H1 (cell line): ENCODE results near the gene AGAP3. TPM values are rescaled to one million over a fixed set of nuclear protein-coding genes. Genes with fewer than 3 reads are reported as not detected.

Experiments used
- CTCF ChIA-PET: fragments of 300-600 bp; sonication (Branson Sonifier 250); formaldehyde crosslinking; loops from one replicate; lab custom pipeline; 2021; ENCODE audit not compliant: partially characterized antibody; lab: Charles Lee
- POLR2A ChIA-PET: fragments of 300-600 bp; sonication (Branson Sonifier 250); formaldehyde crosslinking; loops from one replicate; lab custom pipeline; 2021; ENCODE audit warnings: inconsistent platforms; ENCODE audit not compliant: partially characterized antibody; lab: Charles Lee
- DNase-seq, 2 experiments: peaks; one replicate each; pipeline versions ENCODE4 v3.0.0 to v3.0.0-alpha.2; 2010 to 2022; ENCODE audit warnings: low spot score in 2 of 2, low read depth in 1 of 2, mixed read lengths in 1 of 2
- FAIRE-seq: peaks from 2 replicates; lab custom pipeline; 2011; peaks lifted over from hg19 to GRCh38; lab: Jason Lieb, UNC
- H2AFZ ChIP-seq: 2 replicates; pipeline ENCODE4 v1.8.1; 2012; ENCODE audit warnings: low read length, inconsistent platforms
- H2AK5ac ChIP-seq: 2 replicates; pipeline ENCODE4 v1.6.1; 2013; ENCODE audit warnings: low read depth, low read length
- H2BK120ac ChIP-seq: replicated peaks from 2 replicates; pipeline ENCODE3; 2013; ENCODE audit warnings: low read depth, low read length, inconsistent platforms
- H2BK12ac ChIP-seq: 2 replicates; pipeline ENCODE4 v1.6.1; 2013; ENCODE audit warnings: low read depth, low read length
- H2BK15ac ChIP-seq: 2 replicates; pipeline ENCODE4 v1.6.1; 2013; ENCODE audit warnings: low read length
- H2BK20ac ChIP-seq: 2 replicates; pipeline ENCODE4 v1.6.1; 2013; ENCODE audit warnings: low read length
- H2BK5ac ChIP-seq: 2 replicates; pipeline ENCODE4 v1.6.1; 2013; ENCODE audit warnings: low read depth, low read length
- H3K14ac ChIP-seq: 2 replicates; pipeline ENCODE4 v1.6.1; 2013; ENCODE audit warnings: inconsistent platforms; ENCODE audit not compliant: insufficient read length
- H3K18ac ChIP-seq: 2 replicates; pipeline ENCODE4 v1.6.1; 2013; ENCODE audit warnings: low read length; ENCODE audit errors: extremely low read depth
- H3K23ac ChIP-seq: 2 replicates; pipeline ENCODE4 v1.6.1; 2013; ENCODE audit warnings: inconsistent platforms; ENCODE audit not compliant: insufficient read length
- H3K23me2 ChIP-seq: 2 replicates; pipeline ENCODE4 v1.6.1; 2013; ENCODE audit warnings: low read depth, low read length
- H3K27ac ChIP-seq: 2 replicates; pipeline ENCODE4 v1.6.1; 2011; ENCODE audit warnings: low read depth, low read length, inconsistent platforms
- H3K27me3 ChIP-seq, 4 experiments: replicated peaks in 1 of 4; 1 replicate in 1 of 4; 2 replicates in 3 of 4; pipeline versions ENCODE4 v1.6.1 to v1.8.1; 2011 to 2013; ENCODE audit warnings: low read length in 3 of 4, mild to moderate bottlenecking in 3 of 4, inconsistent platforms in 2 of 4, mixed read lengths in 2 of 4, moderate library complexity in 1 of 4; ENCODE audit not compliant: control insufficient read depth in 3 of 4, insufficient read depth in 3 of 4; ENCODE audit errors: extremely low read depth in 1 of 4
- H3K36me3 ChIP-seq, 4 experiments: 2 replicates each; pipeline versions ENCODE4 v1.6.1 to v1.8.1; 2011 to 2013; ENCODE audit warnings: mild to moderate bottlenecking in 4 of 4, low read length in 3 of 4, moderate library complexity in 2 of 4, control low read depth in 1 of 4, inconsistent platforms in 1 of 4; ENCODE audit not compliant: insufficient read depth in 4 of 4, control insufficient read depth in 2 of 4
- H3K4ac ChIP-seq: replicated peaks from 2 replicates; pipeline ENCODE3; 2013; ENCODE audit warnings: low read length, low read depth, mixed read lengths, inconsistent platforms; ENCODE audit not compliant: insufficient read length
- H3K4me1 ChIP-seq, 4 experiments: replicated peaks in 1 of 4; 1 replicate in 1 of 4; 2 replicates in 3 of 4; pipeline versions ENCODE4 v1.6.1 to v1.8.1; 2011 to 2013; ENCODE audit warnings: low read length in 3 of 4, inconsistent platforms in 2 of 4, mixed read lengths in 1 of 4; ENCODE audit not compliant: insufficient read depth in 4 of 4, control insufficient read depth in 3 of 4
- H3K4me2 ChIP-seq, 2 experiments: 2 replicates each; pipeline versions ENCODE4 v1.6.1 to v1.8.1; 2011 to 2013; ENCODE audit warnings: low read depth in 2 of 2, low read length in 2 of 2, control low read depth in 1 of 2, inconsistent platforms in 1 of 2, mild to moderate bottlenecking in 1 of 2; ENCODE audit not compliant: insufficient read depth in 1 of 2
- H3K4me3 ChIP-seq, 4 experiments: fragments of 200-600, 300-600 bp in 1 of 4; sonication (generic), shearing (Covaris generic), sonication (Bioruptor Twin) in 1 of 4; 2 replicates each; pipeline versions ENCODE4 v1.5.1 to v1.8.1; 2011 to 2016; ENCODE audit warnings: low read length in 4 of 4, low read depth in 3 of 4, control low read depth in 2 of 4, inconsistent platforms in 2 of 4, mild to moderate bottlenecking in 2 of 4, mixed read lengths in 1 of 4, moderate library complexity in 1 of 4; ENCODE audit not compliant: insufficient read depth in 2 of 4; ENCODE audit errors: extremely low read depth in 1 of 4
- H3K56ac ChIP-seq: replicated peaks from 2 replicates; pipeline ENCODE3; 2013; ENCODE audit warnings: low read depth, mild to moderate bottlenecking, mixed read lengths, low read length, inconsistent platforms; ENCODE audit not compliant: insufficient read length
- H3K79me1 ChIP-seq: 2 replicates; pipeline ENCODE4 v1.6.1; 2013; ENCODE audit warnings: low read depth, low read length, control low read depth
- H3K79me2 ChIP-seq, 2 experiments: 2 replicates each; pipeline versions ENCODE4 v1.6.1 to v1.8.1; 2012 to 2013; ENCODE audit warnings: low read length in 2 of 2, mild to moderate bottlenecking in 2 of 2, inconsistent platforms in 1 of 2; ENCODE audit not compliant: insufficient read depth in 2 of 2, control insufficient read depth in 1 of 2
- H3K9ac ChIP-seq, 4 experiments: replicated peaks in 1 of 4; 1 replicate in 1 of 4; 2 replicates in 3 of 4; pipeline versions ENCODE4 v1.6.1 to v1.8.1; 2011 to 2013; ENCODE audit warnings: low read depth in 3 of 4, low read length in 3 of 4, control low read depth in 2 of 4, mild to moderate bottlenecking in 2 of 4, moderate library complexity in 2 of 4, inconsistent platforms in 1 of 4; ENCODE audit errors: extremely low read depth in 1 of 4
- H3K9me3 ChIP-seq, 2 experiments: 2 replicates each; pipeline versions ENCODE4 v1.6.1 to v1.8.1; 2012 to 2013; ENCODE audit warnings: mild to moderate bottlenecking in 2 of 2, moderate library complexity in 2 of 2, control low read depth in 1 of 2, inconsistent platforms in 1 of 2, low read depth in 1 of 2, low read length in 1 of 2, mixed read lengths in 1 of 2; ENCODE audit not compliant: insufficient read depth in 2 of 2
- H4K20me1 ChIP-seq, 2 experiments: replicated peaks in 1 of 2; 2 replicates each; pipeline versions ENCODE3 to v1.8.1; 2011 to 2013; ENCODE audit warnings: inconsistent platforms in 2 of 2, low read length in 2 of 2, mild to moderate bottlenecking in 1 of 2; ENCODE audit not compliant: insufficient read depth in 2 of 2, control insufficient read depth in 1 of 2
- H4K5ac ChIP-seq: 2 replicates; pipeline ENCODE4 v1.6.1; 2013; ENCODE audit warnings: low read length, low read depth, mixed read lengths, inconsistent platforms; ENCODE audit not compliant: insufficient read length
- H4K8ac ChIP-seq: 2 replicates; pipeline ENCODE4 v1.8.0; 2013; ENCODE audit warnings: mild to moderate bottlenecking, moderate library complexity, low read length, inconsistent platforms; ENCODE audit not compliant: insufficient read depth; ENCODE audit errors: extremely low read depth
- H4K91ac ChIP-seq: replicated peaks from 2 replicates; pipeline ENCODE3; 2013; ENCODE audit warnings: low read length, mixed read lengths, inconsistent platforms; ENCODE audit not compliant: insufficient read length
- CREB1 ChIP-seq: IDR thresholded peaks from 2 replicates; pipeline ENCODE4 v1.6.1; 2012; ENCODE audit warnings: inconsistent platforms
- KDM4A ChIP-seq: IDR thresholded peaks from one replicate; pipeline ENCODE4 v1.7.1; 2012; ENCODE audit warnings: low read depth, mild to moderate bottlenecking, moderate library complexity, low read length, inconsistent platforms; ENCODE audit not compliant: severe bottlenecking
- POLR2A ChIP-seq, 2 experiments: IDR thresholded peaks; 1 replicate in 1 of 2; 2 replicates in 1 of 2; pipeline ENCODE4 v1.6.1; 2011; ENCODE audit warnings: low read depth in 2 of 2, low read length in 2 of 2, mild to moderate bottlenecking in 2 of 2; ENCODE audit errors: control extremely low read depth in 1 of 2
- POLR2AphosphoS5 ChIP-seq: IDR thresholded peaks from 2 replicates; pipeline ENCODE4 v1.6.1; 2011; ENCODE audit warnings: low read depth, low read length
- RBBP5 ChIP-seq: IDR thresholded peaks from 2 replicates; pipeline ENCODE4 v1.7.1; 2012; ENCODE audit warnings: low read depth, mild to moderate bottlenecking, inconsistent platforms, low read length, moderate library complexity, borderline replicate concordance
- SAP30 ChIP-seq: fragments of 300-600 bp; sonication (generic); IDR thresholded peaks from 2 replicates; pipeline ENCODE4 v1.7.1; 2012; ENCODE audit warnings: low read length, moderate library complexity, mild to moderate bottlenecking, inconsistent platforms; ENCODE audit not compliant: insufficient read depth, insufficient replicate concordance
- SIN3A ChIP-seq, 2 experiments: IDR thresholded peaks in 1 of 2; conservative IDR thresholded peaks in 1 of 2; 2 replicates each; pipeline ENCODE4 v1.6.1; 2011 to 2012; ENCODE audit warnings: low read length in 2 of 2, improper control_type of control experiment in 1 of 2, low read depth in 1 of 2, mild to moderate bottlenecking in 1 of 2
- WGBS, 2 experiments: shearing (Covaris generic) in 1 of 2; methylation state at CpG; one replicate each; pipeline versions ENCODE4 v1.1.6 to v1.1.7; 2013 to 2015; ENCODE audit warnings: low lambda C conversion rate in 2 of 2, mixed read lengths in 2 of 2, inconsistent platforms in 1 of 2, low coverage in 1 of 2, missing lambda C conversion rate in 1 of 2; ENCODE audit not compliant: insufficient replicate concordance in 2 of 2, insufficient coverage in 1 of 2, insufficient read length in 1 of 2; ENCODE audit errors: extremely low coverage in 1 of 2, missing lambda C conversion rate in 1 of 2; 5-methylcytosine and 5-hydroxymethylcytosine counted together
- long read RNA-seq, 2 experiments: library from RNA in 1 of 2; library from capped mRNA in 1 of 2; stranded (forward); transcript quantifications; one replicate each; pipeline ENCODE4 v2.0.0, GENCODE V29; 2021; ENCODE audit warnings: inconsistent platforms in 1 of 2
- polyA minus RNA-seq, 3 experiments: library from RNA; depleted of rRNA, polyadenylated mRNA; stranded (reverse); fragments of >200 nt; gene quantifications; 1 replicate in 2 of 3; 2 replicates in 1 of 3; pipeline ENCODE4 v1.2.3, GENCODE V29; 2011
- polyA plus RNA-seq, 7 experiments: library from polyadenylated mRNA; depleted of rRNA in 3 of 7; stranded (reverse) in 5 of 7; unstranded in 2 of 7; fragments of >200 nt in 5 of 7; fragments of 200-250 nt in 2 of 7; gene quantifications; 1 replicate in 5 of 7; 2 replicates in 1 of 7; 4 replicates in 1 of 7; pipeline versions ENCODE4 v1.2.1 to v1.2.3, GENCODE V29; 2011 to 2013; ENCODE audit warnings: missing spikeins in 2 of 7, mixed read lengths in 2 of 7
- total RNA-seq: library from RNA; stranded (reverse); fragmentation: NEBNext Ultra II Directional; extraction: Animal tissue kit (Norgen Biotek cat#: 25700); gene quantifications from 2 replicates; pipeline ENCODE4 v1.2.1, GENCODE V29; 2021

Gene AGAP3
- total RNA-seq: 66.4 and 68.1 TPM in 2 replicates
- polyA plus RNA-seq (2011; rRNA removed): 120 and 194 TPM in 2 replicates
- 90.4 TPM for polyA plus RNA-seq (2011; cell fraction: cytosol; rRNA removed)
- polyA plus RNA-seq (2011; cell fraction: nucleus; rRNA removed): 258 TPM
- 70.1 to 77.1 TPM (median 74.6 TPM) in 4 replicates for polyA plus RNA-seq (2012, experiment 1 of 2)
- 48.0 TPM for polyA plus RNA-seq (2012, experiment 2 of 2)
- 33.4 TPM for polyA plus RNA-seq (2013, experiment 1 of 2)
- polyA plus RNA-seq (2013, experiment 2 of 2): 33.2 TPM
- 27.8 and 33.8 TPM in 2 replicates for polyA minus RNA-seq (2011; rRNA and poly(A)+ RNA removed)
- 47.5 TPM for polyA minus RNA-seq (2011; cell fraction: cytosol; rRNA and poly(A)+ RNA removed)
- 71.5 TPM for polyA minus RNA-seq (2011; cell fraction: nucleus; rRNA and poly(A)+ RNA removed)
- long read RNA-seq, experiment 1, transcript AGAP3-211 (9 exons, 2,039 nt): major isoform, 5 of 40 reads
- long read RNA-seq, experiment 1, partial matches to known transcripts: 26 of 40 reads
- long read RNA-seq, experiment 1, other reads (novel, unspliced or antisense): 9 of 40 reads
- long read RNA-seq, experiment 2, partial matches to known transcripts: 4 of 5 reads
- long read RNA-seq, experiment 2, other reads (novel, unspliced or antisense): 1 of 5 reads

GRCh38 chr7:151085691-151086620, at the start of gene AGAP3:
Gene AGAP3, plus strand, starts transcription at chr7:151086475. Its CDS starts 267 bp downstream, at chr7:151086742.
- Histone ChIP-seq H3K27me3 (peaks cover 0 to 28% (median 14%) of the 10 kb centered on the region in 4 experiments; a peak in 6 of 7 replicates), H2BK20ac (no peak within 1 kb of the TSS), H2BK5ac (peak within 1 kb of the TSS; percentile 79; the same call in 1 of the 2 replicates), H3K18ac (peak within 1 kb of the TSS; percentile 96), H3K9me3 (no peaks in the 10 kb centered on the region), H3K4me3 (peak within 1 kb of the TSS; percentile 58 to 75 (median 66)), H2BK15ac (peak within 1 kb of the TSS; percentile 88), H3K23ac (no peak within 1 kb of the TSS), H4K91ac (peak within 1 kb of the TSS; percentile 71), H4K5ac (peak within 1 kb of the TSS; percentile 67), H3K79me2 (peaks cover 0 to 31% of the 10 kb centered on the region in 2 experiments; a peak in 2 of 4 replicates), H2BK12ac (peak within 1 kb of the TSS; percentile 88; the same call in 1 of the 2 replicates), H3K4me1 (peaks cover 6 to 52% (median 31%) of the 10 kb centered on the region in 4 experiments), H3K4me2 (peak within 1 kb of the TSS; percentile 78 to 85), H2AK5ac (no peak within 1 kb of the TSS), H4K8ac (peak within 1 kb of the TSS; percentile 47), H3K9ac (peak within 1 kb of the TSS; percentile 46 to 69 (median 64); a peak in 5 of 7 replicates), H3K56ac (peak within 1 kb of the TSS; percentile 51), H4K20me1 (peaks cover 23 to 30% of the 10 kb centered on the region in 2 experiments), H3K23me2 (peaks cover 30% of the 10 kb centered on the region), H3K4ac (peak within 1 kb of the TSS; percentile 82), H2BK120ac (peak within 1 kb of the TSS; percentile 47), H3K27ac (no peak within 1 kb of the TSS), H3K79me1 (peaks cover 5% of the 10 kb centered on the region), H2AFZ (no peak within 1 kb of the TSS), H3K14ac (no peak within 1 kb of the TSS), H3K36me3 (no peaks in the 10 kb centered on the region)
- FAIRE-seq (no peak), DNase-seq (peak in 1 of 2 experiments; percentile 86)
- 1% methylated on average over 27 of the region's 84 CpGs; no CpG with 5 or more reads in 1 of the 2 experiments for WGBS, 2 experiments
- ChIA-PET CTCF (interaction anchor here (0.7 to 15.1 kb wide), 12 partner anchors 8 to 141 kb away, joined by 3 to 448 read pairs (median 3); partner anchors contain the start of genes ABCF2 and SLC4A2), POLR2A (interaction anchor here (0.6 to 2.7 kb wide), 9 partner anchors 9 to 234 kb away, joined by 3 to 13 read pairs (median 4); partner anchors contain the start of genes ABCF2 and H2BK1)
- TF ChIP-seq KDM4A: peak; percentile 59
- peak in 1 of 2 experiments; percentile 48; a peak in 1 of 3 replicates for TF ChIP-seq POLR2A (IDR thresholded peaks at IDR 0.05; ENCODE audit: control extremely low read depth in 1 of 2, low read depth in 2 of 2, low read length in 2 of 2)
- peak; percentile 39; the same call in 1 of the 2 replicates for TF ChIP-seq RBBP5
- 0 out of 2 replicates have a peak, but pooled peaks have one; percentile 34 for TF ChIP-seq CREB1
- peak; percentile 27 to 73; a peak in 1 of 4 replicates for TF ChIP-seq SIN3A (conservative IDR thresholded peaks at IDR 0.05 in 1 of 2, IDR thresholded peaks at IDR 0.05 in 1 of 2; ENCODE audit: low read depth in 1 of 2, low read length in 2 of 2)
- peak; percentile 60 for TF ChIP-seq SAP30
- peak; percentile 57; the same call in 1 of the 2 replicates for TF ChIP-seq POLR2AphosphoS5
